ENCODE measurements around the gene DYNLT3.

GRCh38 chrX:37867536-37868153, 20.3 kb upstream of the DYNLT3 start:
- TF ChIP-seq EZH2 (IDR thresholded peaks at IDR 0.05; ENCODE audit: borderline replicate concordance) (no peak), EZH2phosphoT487 (IDR thresholded peaks at IDR 0.05; ENCODE audit: low read depth, severe bottlenecking, unreplicated experiment) (no peak)
- TF ChIP-seq, protein P1, sequence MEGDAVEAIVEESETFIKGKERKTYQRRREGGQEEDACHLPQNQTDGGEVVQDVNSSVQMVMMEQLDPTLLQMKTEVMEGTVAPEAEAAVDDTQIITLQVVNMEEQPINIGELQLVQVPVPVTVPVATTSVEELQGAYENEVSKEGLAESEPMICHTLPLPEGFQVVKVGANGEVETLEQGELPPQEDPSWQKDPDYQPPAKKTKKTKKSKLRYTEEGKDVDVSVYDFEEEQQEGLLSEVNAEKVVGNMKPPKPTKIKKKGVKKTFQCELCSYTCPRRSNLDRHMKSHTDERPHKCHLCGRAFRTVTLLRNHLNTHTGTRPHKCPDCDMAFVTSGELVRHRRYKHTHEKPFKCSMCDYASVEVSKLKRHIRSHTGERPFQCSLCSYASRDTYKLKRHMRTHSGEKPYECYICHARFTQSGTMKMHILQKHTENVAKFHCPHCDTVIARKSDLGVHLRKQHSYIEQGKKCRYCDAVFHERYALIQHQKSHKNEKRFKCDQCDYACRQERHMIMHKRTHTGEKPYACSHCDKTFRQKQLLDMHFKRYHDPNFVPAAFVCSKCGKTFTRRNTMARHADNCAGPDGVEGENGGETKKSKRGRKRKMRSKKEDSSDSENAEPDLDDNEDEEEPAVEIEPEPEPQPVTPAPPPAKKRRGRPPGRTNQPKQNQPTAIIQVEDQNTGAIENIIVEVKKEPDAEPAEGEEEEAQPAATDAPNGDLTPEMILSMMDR (IDR thresholded peaks at IDR 0.05; ENCODE audit: poor library complexity) = no peak

Measured in hepatocyte (in vitro differentiated cells).